HCT116 (cell line): ENCODE measurements around the gene AAMDC.

Experiments used
- CEBPB ChIP-seq: IDR thresholded peaks from 2 replicates; pipeline ENCODE4 v1.6.1; 2012; ENCODE audit warnings: low read depth
- CTCF ChIP-seq, 3 experiments: fragments of 200-600 bp in 1 of 3; sonication (generic) in 1 of 3; IDR thresholded peaks in 2 of 3; conservative IDR thresholded peaks in 1 of 3; 2 replicates each; pipeline ENCODE4 v1.5.1; 2012 to 2017; ENCODE audit warnings: low read depth in 2 of 3, low read length in 2 of 3, antibody characterized with exemption in 1 of 3, borderline replicate concordance in 1 of 3, control low read depth in 1 of 3, mild to moderate bottlenecking in 1 of 3, mixed read lengths in 1 of 3, mixed run types in 1 of 3, moderate library complexity in 1 of 3; ENCODE audit not compliant: insufficient read depth in 1 of 3
- POLR2A ChIP-seq: IDR thresholded peaks from 2 replicates; pipeline ENCODE4 v1.7.0; 2011; ENCODE audit warnings: borderline replicate concordance; ENCODE audit not compliant: insufficient read depth, insufficient read length; ENCODE audit errors: extremely low read depth
- RAD21 ChIP-seq: IDR thresholded peaks from 2 replicates; pipeline ENCODE4 v1.6.1; 2012; ENCODE audit warnings: low read depth, mild to moderate bottlenecking
- REST ChIP-seq: IDR thresholded peaks from 2 replicates; pipeline ENCODE4 v1.6.1; 2012; ENCODE audit warnings: low read depth
- SIN3A ChIP-seq: IDR thresholded peaks from 2 replicates; pipeline ENCODE4 v1.6.1; 2012; ENCODE audit warnings: low read depth
- TCF7L2 ChIP-seq: IDR thresholded peaks from 2 replicates; pipeline ENCODE4 v1.7.0; 2011; ENCODE audit warnings: borderline replicate concordance, inconsistent platforms; ENCODE audit not compliant: insufficient read depth, insufficient read length; ENCODE audit errors: extremely low read depth
- YY1 ChIP-seq: IDR thresholded peaks from 2 replicates; pipeline ENCODE4 v1.6.1; 2011; ENCODE audit warnings: low read length, low read depth, moderate library complexity, mild to moderate bottlenecking; ENCODE audit not compliant: insufficient replicate concordance; ENCODE audit errors: extremely low read depth
- ZNF274 ChIP-seq: fragments of 200-500 bp; sonication (Bioruptor generic); IDR thresholded peaks from 2 replicates; pipeline ENCODE4 v1.6.1; 2014; ENCODE audit warnings: mild to moderate bottlenecking, low read depth, low read length, inconsistent platforms

GRCh38 chr11:77801477-77801876, 19.5 kb upstream of the AAMDC start:
- TF ChIP-seq CTCF (IDR thresholded peaks at IDR 0.05 in 2 of 3, conservative IDR thresholded peaks at IDR 0.05 in 1 of 3; ENCODE audit: borderline replicate concordance in 1 of 3, insufficient read depth in 1 of 3, low read depth in 2 of 3, low read length in 2 of 3) (no peak), TCF7L2 (no peak), POLR2A (no peak), CEBPB (no peak), REST (no peak), ZNF274 (no peak), SIN3A (no peak), YY1 (no peak), RAD21 (no peak)
